HepG2 (cell line): ENCODE measurements around the gene OR6C1.

Experiments used
- TOPORS ChIP-seq: sonication (generic); formaldehyde crosslinking; IDR thresholded peaks from 2 replicates; pipeline ENCODE4 v1.8.0; 2023; ENCODE audit warnings: mild to moderate bottlenecking, missing genetic modification reagents
- ZNF615 ChIP-seq: sonication (generic); formaldehyde crosslinking; IDR thresholded peaks from 2 replicates; pipeline ENCODE4 v1.5.0; 2020; ENCODE audit warnings: mild to moderate bottlenecking, missing genetic modification reagents, borderline replicate concordance

DNA sequence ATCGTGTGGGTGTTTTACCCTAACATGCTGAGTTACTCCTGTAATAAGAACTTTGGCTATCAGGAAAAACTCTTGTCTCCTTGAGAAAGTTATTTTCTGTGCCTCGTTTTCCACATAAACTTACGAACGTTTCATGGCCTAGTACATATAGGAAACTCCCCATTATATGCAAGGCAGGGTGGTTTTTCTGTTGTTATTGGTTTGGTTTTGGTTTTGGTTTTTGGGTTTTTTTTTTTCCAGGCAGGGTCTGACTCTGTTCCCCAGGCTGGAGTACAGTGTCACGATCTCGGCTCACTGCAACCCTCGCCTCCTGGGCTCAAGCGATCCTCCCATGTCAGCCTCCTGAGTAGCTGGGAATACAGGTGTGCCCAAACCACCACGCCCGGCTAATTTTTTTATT, 21.9 kb downstream of the OR6C1 start:
- TF ChIP-seq ZNF615 (CRISPR knock-in tag) = no peak
- no peak for TF ChIP-seq TOPORS (CRISPR knock-in tag)
